Measurements from ENCODE around the gene CAB39. TPM values are rescaled to one million over a fixed set of nuclear protein-coding genes. Genes with fewer than 3 reads are reported as not detected.

CAB39 gene
- total RNA-seq, 4 donors from 2014 or later = 60.2 to 124 (median 72.2) TPM

- Histone ChIP-seq H3K9me3 (no peaks in the 10 kb centered on the region), H3K4me1 (no peaks in the 10 kb centered on the region), H3K27ac (no peak overlapping the region), H3K36me3 (peaks cover 0 to 76% (median 0%) of the 10 kb centered on the region in 3 donors), H3K27me3 (no peaks in the 10 kb centered on the region), H3K4me3 (no peak overlapping the region)
- DNase-seq = no peak
- TF ChIP-seq CTCF (IDR thresholded peaks at IDR 0.05) (no peak), POLR2A (IDR thresholded peaks at IDR 0.05) (no peak)
Observed at GRCh38 chr2:230816735-230817134, 104.1 kb downstream of the CAB39 start.

- Histone ChIP-seq H3K36me3 (peaks cover 0 to 51% (median 0%) of the 10 kb centered on the region in 3 donors), H3K27ac (no peak overlapping the region), H3K4me3 (no peak overlapping the region), H3K27me3 (no peaks in the 10 kb centered on the region), H3K9me3 (no peaks in the 10 kb centered on the region), H3K4me1 (no peaks in the 10 kb centered on the region)
- no peak for TF ChIP-seq POLR2A (IDR thresholded peaks at IDR 0.05)
- no peak for TF ChIP-seq CTCF (IDR thresholded peaks at IDR 0.05)
- no peak for DNase-seq
Observed at GRCh38 chr2:230819433-230819832, 106.8 kb downstream of the CAB39 start.

- no peak for TF ChIP-seq CTCF (IDR thresholded peaks at IDR 0.05)
- H3K9me3 ChIP-seq = no peaks in the 10 kb centered on the region
- H3K27me3 ChIP-seq = no peaks in the 10 kb centered on the region
- no peak overlapping the region for H3K27ac ChIP-seq
- no peak for DNase-seq
- peaks cover 0 to 35% (median 0%) of the 10 kb centered on the region in 3 donors for H3K36me3 ChIP-seq
- H3K4me3 ChIP-seq = no peak overlapping the region
- H3K4me1 ChIP-seq = no peaks in the 10 kb centered on the region
Observed at GRCh38 chr2:230821261-230821990, 108.8 kb downstream of the CAB39 start.

- TF ChIP-seq CTCF (IDR thresholded peaks at IDR 0.05) = no peak
- no peak for TF ChIP-seq POLR2A (IDR thresholded peaks at IDR 0.05)
- Histone ChIP-seq H3K27me3 (peaks cover 0 to 5% of the 10 kb centered on the region in 2 donors), H3K4me1 (no peaks in the 10 kb centered on the region), H3K4me3 (no peak overlapping the region), H3K27ac (no peak overlapping the region), H3K9me3 (no peaks in the 10 kb centered on the region), H3K36me3 (peaks cover 0 to 29% (median 0%) of the 10 kb centered on the region in 3 donors)
- DNase-seq = no peak
Observed at GRCh38 chr2:230821991-230822520, 109.4 kb downstream of the CAB39 start.

DNA sequence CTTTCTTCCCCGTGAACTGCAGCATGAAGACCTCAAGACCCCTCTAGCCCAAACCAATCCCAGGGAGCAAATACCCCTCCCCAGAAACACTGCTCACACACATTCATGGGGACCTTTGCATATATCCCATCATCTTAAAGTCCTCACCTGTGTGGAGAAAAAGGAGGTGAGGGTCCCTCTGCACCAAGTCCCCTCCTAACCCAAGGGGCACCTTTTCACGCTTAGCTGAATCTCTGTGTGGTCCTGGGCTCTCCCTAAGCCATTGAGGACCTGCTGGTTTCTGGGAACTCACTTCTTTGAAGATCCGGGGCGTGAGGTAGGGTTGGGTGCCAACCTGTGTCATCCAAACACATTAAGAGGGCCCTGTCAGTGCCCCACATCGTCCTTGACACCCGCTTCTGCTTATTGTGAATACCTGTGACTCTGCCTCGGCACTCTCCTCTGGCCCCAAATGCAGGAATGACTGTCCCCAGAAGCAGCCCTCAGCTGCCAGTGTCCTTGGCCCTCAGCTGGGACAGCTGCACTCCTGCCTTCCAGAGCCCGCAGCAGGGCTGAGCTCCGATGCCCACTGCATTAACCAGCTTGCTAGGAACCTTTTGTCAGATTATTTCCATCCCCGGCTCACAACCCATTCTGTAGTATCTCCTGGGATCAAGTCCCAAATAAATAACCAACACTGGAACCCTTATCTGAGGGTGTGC, 110.8 kb downstream of the CAB39 start:
- DNase-seq = no peak
- peaks cover 0 to 8% (median 3%) of the 10 kb centered on the region in 4 donors for H3K4me1 ChIP-seq
- peaks cover 0 to 15% (median 0%) of the 10 kb centered on the region in 3 donors for H3K36me3 ChIP-seq
- H3K27ac ChIP-seq = no peak overlapping the region
- H3K4me3 ChIP-seq = no peak overlapping the region
- no peak for TF ChIP-seq CTCF (IDR thresholded peaks at IDR 0.05)
- TF ChIP-seq POLR2A (IDR thresholded peaks at IDR 0.05) = no peak
- peaks cover 0 to 14% of the 10 kb centered on the region in 2 donors for H3K27me3 ChIP-seq
- H3K9me3 ChIP-seq = no peaks in the 10 kb centered on the region
